ENCODE data around the gene GINS3. TPM values are rescaled to one million over a fixed set of nuclear protein-coding genes. Genes with fewer than 3 reads are reported as not detected.

Gene GINS3
- polyA plus RNA-seq, 1 donor (not counting 4 experiments of a cell fraction or from before 2014, with no cell fraction given), result 10.1 TPM

- Histone ChIP-seq H3K4me1 (ENCODE audit: control insufficient read depth, extremely low read depth, insufficient read depth, low read length) (no peaks in the 10 kb centered on the region), H4K20me1 (ENCODE audit: control insufficient read depth, extremely low read depth, insufficient read depth, low read length) (no peaks in the 10 kb centered on the region), H3K4me2 (ENCODE audit: control insufficient read depth, extremely low read depth, insufficient read depth, low read depth, low read length) (no peak overlapping the region), H3K4me3 (ENCODE audit: control insufficient read depth in 2 of 3, extremely low read depth in 1 of 3, insufficient read depth in 2 of 3, low read depth in 1 of 3, low read length in 3 of 3) (no peak overlapping the region), H2AFZ (ENCODE audit: control insufficient read depth, low read length) (no peak overlapping the region), H3K9ac (ENCODE audit: control insufficient read depth, extremely low read depth, insufficient read depth, low read length) (no peak overlapping the region), H3K9me3 (ENCODE audit: control insufficient read depth, low read depth, low read length) (no peaks in the 10 kb centered on the region), H3K79me2 (ENCODE audit: control insufficient read depth, insufficient read depth, low read length) (no peaks in the 10 kb centered on the region), H3K9me1 (ENCODE audit: control insufficient read depth, extremely low read depth, insufficient read depth, low read length) (no peaks in the 10 kb centered on the region), H3K27me3 (ENCODE audit: control insufficient read depth, extremely low read depth, insufficient read depth, low read length) (peaks cover 10% of the 10 kb centered on the region), H3K36me3 (ENCODE audit: control insufficient read depth in 2 of 2, extremely low read depth in 1 of 2, insufficient read depth in 2 of 2, low read length in 2 of 2) (no peaks in the 10 kb centered on the region), H3K27ac (ENCODE audit: control insufficient read depth, insufficient read depth, low read length) (no peak overlapping the region)
- DNase-seq (ENCODE audit: low read depth, low spot score) (no peak), FAIRE-seq (no peak)
- no peak for TF ChIP-seq EZH2 (IDR thresholded peaks at IDR 0.05; ENCODE audit: low read length)
- TF ChIP-seq, protein P1, sequence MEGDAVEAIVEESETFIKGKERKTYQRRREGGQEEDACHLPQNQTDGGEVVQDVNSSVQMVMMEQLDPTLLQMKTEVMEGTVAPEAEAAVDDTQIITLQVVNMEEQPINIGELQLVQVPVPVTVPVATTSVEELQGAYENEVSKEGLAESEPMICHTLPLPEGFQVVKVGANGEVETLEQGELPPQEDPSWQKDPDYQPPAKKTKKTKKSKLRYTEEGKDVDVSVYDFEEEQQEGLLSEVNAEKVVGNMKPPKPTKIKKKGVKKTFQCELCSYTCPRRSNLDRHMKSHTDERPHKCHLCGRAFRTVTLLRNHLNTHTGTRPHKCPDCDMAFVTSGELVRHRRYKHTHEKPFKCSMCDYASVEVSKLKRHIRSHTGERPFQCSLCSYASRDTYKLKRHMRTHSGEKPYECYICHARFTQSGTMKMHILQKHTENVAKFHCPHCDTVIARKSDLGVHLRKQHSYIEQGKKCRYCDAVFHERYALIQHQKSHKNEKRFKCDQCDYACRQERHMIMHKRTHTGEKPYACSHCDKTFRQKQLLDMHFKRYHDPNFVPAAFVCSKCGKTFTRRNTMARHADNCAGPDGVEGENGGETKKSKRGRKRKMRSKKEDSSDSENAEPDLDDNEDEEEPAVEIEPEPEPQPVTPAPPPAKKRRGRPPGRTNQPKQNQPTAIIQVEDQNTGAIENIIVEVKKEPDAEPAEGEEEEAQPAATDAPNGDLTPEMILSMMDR (optimal IDR thresholded peaks at IDR 0.05 in 1 of 3, IDR thresholded peaks at IDR 0.05 in 1 of 3, conservative IDR thresholded peaks at IDR 0.05 in 1 of 3; ENCODE audit: extremely low read depth in 1 of 3, insufficient read depth in 2 of 3, low read length in 3 of 3), result no peak
- dilution Hi-C loops (cut with MboI; ENCODE audit: extremely low pct_ligation_motif_present, low sequenced_read_pairs), result no loop called here
Observed at GRCh38 chr16:58425245-58425644, 33.0 kb downstream of the GINS3 start.

- H3K9me3 ChIP-seq (ENCODE audit: control insufficient read depth, low read depth, low read length), result no peaks in the 10 kb centered on the region
- no peaks in the 10 kb centered on the region for H4K20me1 ChIP-seq (ENCODE audit: control insufficient read depth, extremely low read depth, insufficient read depth, low read length)
- H3K36me3 ChIP-seq (ENCODE audit: control insufficient read depth in 2 of 2, extremely low read depth in 1 of 2, insufficient read depth in 2 of 2, low read length in 2 of 2), result no peaks in the 10 kb centered on the region
- H3K79me2 ChIP-seq (ENCODE audit: control insufficient read depth, insufficient read depth, low read length), result no peaks in the 10 kb centered on the region
- no peak overlapping the region for H3K4me2 ChIP-seq (ENCODE audit: control insufficient read depth, extremely low read depth, insufficient read depth, low read depth, low read length)
- H3K9ac ChIP-seq (ENCODE audit: control insufficient read depth, extremely low read depth, insufficient read depth, low read length), result no peak overlapping the region
- no peak overlapping the region for H3K27ac ChIP-seq (ENCODE audit: control insufficient read depth, insufficient read depth, low read length)
- H3K27me3 ChIP-seq (ENCODE audit: control insufficient read depth, extremely low read depth, insufficient read depth, low read length), result peaks cover 10% of the 10 kb centered on the region
- H3K4me1 ChIP-seq (ENCODE audit: control insufficient read depth, extremely low read depth, insufficient read depth, low read length), result no peaks in the 10 kb centered on the region
- TF ChIP-seq, protein P1 (optimal IDR thresholded peaks at IDR 0.05 in 1 of 3, IDR thresholded peaks at IDR 0.05 in 1 of 3, conservative IDR thresholded peaks at IDR 0.05 in 1 of 3; ENCODE audit: extremely low read depth in 1 of 3, insufficient read depth in 2 of 3, low read length in 3 of 3), result no peak
- TF ChIP-seq EZH2 (IDR thresholded peaks at IDR 0.05; ENCODE audit: low read length), result no peak
- FAIRE-seq, result no peak
- H3K4me3 ChIP-seq (ENCODE audit: control insufficient read depth in 2 of 3, extremely low read depth in 1 of 3, insufficient read depth in 2 of 3, low read depth in 1 of 3, low read length in 3 of 3), result no peak overlapping the region
- no peak overlapping the region for H2AFZ ChIP-seq (ENCODE audit: control insufficient read depth, low read length)
- no peaks in the 10 kb centered on the region for H3K9me1 ChIP-seq (ENCODE audit: control insufficient read depth, extremely low read depth, insufficient read depth, low read length)
- dilution Hi-C loops (cut with MboI; ENCODE audit: extremely low pct_ligation_motif_present, low sequenced_read_pairs), result no loop called here
- no peak for DNase-seq (ENCODE audit: low read depth, low spot score)
Observed at GRCh38 chr16:58425756-58426494, 33.7 kb downstream of the GINS3 start.

Measured in keratinocyte (primary cell).